ENCODE results near the gene HMGXB3. TPM values are rescaled to one million over a fixed set of nuclear protein-coding genes. Genes with fewer than 3 reads are reported as not detected.

HMGXB3 gene
- 46.4 and 49.9 TPM in 2 replicates for total RNA-seq

GRCh38 chr5:150000256-150000989 is at the start of gene HMGXB3, which contains the start of gene TIGD6:
TSS of gene HMGXB3 (plus strand) at chr5:150000739. CDS start at chr5:150004853, 4,114 bp downstream.
TSS of gene TIGD6 (minus strand) at chr5:150000654. CDS start at chr5:149996348, 4,306 bp downstream.

GRCh38 chr5:149960272-149961185 is 40.0 kb upstream of the HMGXB3 start, which contains the start of gene SLC26A2:
TSS of gene SLC26A2 (plus strand) at chr5:149960758. CDS start at chr5:149977653, 16,895 bp downstream.

GRCh38 chr5:150085950-150086715 is 85.6 kb downstream of the HMGXB3 start, which contains the start of gene CSF1R:
TSS of gene CSF1R (minus strand) at chr5:150086554. CDS start at chr5:150086427, 127 bp downstream.

Other genes starting within 250 kb of the HMGXB3 start
- gene PDE6A, start 55.9 kb upstream of the HMGXB3 start, total RNA-seq, result not detected in 2 replicates
- 16.5 and 18.2 TPM in 2 replicates for gene SLC26A2, start 40.0 kb upstream of the HMGXB3 start, total RNA-seq
- 6.3 and 7.0 TPM in 2 replicates for gene TIGD6, start 85 bp upstream of the HMGXB3 start, total RNA-seq
- under 0.01 and 0.25 TPM in 2 replicates for gene CSF1R, start 85.8 kb downstream of the HMGXB3 start, total RNA-seq
- gene PDGFRB, start 155.1 kb downstream of the HMGXB3 start, total RNA-seq, result 94.2 and 160 TPM in 2 replicates
- gene CDX1, start 166.0 kb downstream of the HMGXB3 start, total RNA-seq, result 0.12 TPM in 1 of 2 replicates, not detected in the other
- gene SLC6A7, start 189.3 kb downstream of the HMGXB3 start, total RNA-seq, result under 0.01 TPM in 1 of 2 replicates, not detected in the other

Measured in uterine smooth muscle cell (primary cell).